ENCODE measurements around the gene ARHGAP1.

Gene ARHGAP1

GRCh38 chr11:46635557-46636139 is 64.8 kb downstream of the ARHGAP1 start:
- DNase-seq = no peak

DNA sequence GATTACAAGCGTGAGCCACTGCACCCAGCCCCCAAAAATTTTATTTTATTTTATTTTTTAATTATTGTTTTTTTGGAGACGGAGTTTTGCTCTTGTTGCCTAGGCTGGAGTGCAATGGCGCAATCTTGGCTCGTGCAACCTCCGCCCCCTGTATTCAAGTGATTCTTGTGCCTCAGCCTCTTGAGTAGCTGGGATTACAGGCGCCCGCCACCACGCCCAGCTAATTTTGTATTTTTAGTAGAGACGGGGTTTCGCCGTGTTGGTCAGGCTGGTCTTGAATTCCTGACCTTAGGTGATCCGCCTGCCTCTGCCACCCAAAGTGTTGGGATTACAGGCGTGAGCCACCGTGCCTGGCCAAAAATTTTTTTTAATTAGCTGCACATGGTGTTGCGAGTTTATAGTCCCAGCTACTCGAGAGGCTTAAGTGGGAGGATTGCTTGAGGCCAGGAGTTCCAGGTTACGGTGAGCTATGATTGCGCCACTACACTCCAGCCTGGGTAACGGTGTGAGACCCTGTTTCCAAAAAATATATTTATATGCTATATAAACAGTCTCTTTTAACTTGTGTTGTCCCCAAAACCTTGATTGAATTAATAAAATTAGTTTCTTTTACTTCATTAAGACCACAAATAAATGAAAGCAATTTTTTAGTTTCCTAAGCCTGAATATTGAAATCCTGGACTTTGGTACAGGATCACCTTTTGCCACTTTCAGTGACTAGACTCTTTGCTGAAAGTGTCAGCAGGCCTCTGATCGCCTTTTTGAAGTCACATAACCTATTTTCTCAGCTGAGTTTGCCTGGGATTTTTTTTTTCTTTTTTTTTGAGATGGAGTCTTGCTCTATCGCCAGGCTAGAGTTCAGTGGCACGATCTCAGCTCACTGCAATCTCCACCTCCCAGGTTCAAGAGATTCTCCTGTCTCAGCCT is 66.9 kb downstream of the ARHGAP1 start:
- DNase-seq = no peak

- DNase-seq = no peak
Observed at GRCh38 chr11:46632502-46632901, 67.9 kb downstream of the ARHGAP1 start.

DNA sequence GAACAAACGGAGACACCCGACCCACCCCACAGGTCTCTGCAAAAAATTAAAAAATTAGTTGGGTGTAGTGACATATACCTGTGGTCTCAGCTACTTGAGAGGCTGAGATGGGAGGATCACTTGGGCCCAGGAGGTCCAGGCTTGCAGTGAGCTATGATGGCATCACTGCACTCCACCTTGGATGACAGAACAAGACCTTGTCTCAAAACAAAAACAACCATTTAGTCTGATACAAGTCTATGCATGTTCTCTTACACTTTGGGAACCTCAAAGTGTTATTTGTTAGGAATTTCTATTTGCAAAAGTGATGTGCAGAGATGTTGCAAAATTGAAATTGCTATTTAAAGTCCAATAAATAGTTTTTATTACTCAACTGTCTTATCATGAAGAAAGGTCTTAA is 68.7 kb downstream of the ARHGAP1 start:
- DNase-seq = no peak

GRCh38 chr11:46630237-46630636 is 70.2 kb downstream of the ARHGAP1 start:
- no peak for DNase-seq

DNA sequence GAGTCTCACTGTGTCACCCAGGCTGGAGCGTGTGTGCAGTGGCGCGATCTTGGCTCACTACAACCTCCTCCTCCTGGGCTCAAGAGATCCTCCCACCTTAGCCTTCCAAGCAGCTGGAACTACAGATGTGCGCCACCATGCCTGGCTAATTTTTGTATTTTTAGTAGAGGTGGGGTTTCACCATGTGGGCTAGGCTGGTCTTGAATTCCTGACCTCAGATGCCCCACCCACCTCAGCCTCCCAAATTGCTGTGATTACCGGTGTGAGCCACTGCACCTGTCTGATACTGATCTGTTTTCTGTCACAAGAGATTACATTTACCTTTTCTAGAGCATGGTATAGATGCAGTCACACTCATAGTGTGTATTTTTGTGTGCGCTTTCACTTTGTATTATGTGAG is 71.5 kb downstream of the ARHGAP1 start:
- no peak for DNase-seq
